Prostate gland (tissue), 2 donors: ENCODE measurements around the gene ABCD2. TPM values are rescaled to one million over a fixed set of nuclear protein-coding genes. Genes with fewer than 3 reads are reported as not detected.

Experiments used
- DNase-seq: peaks from one replicate; pipeline ENCODE4 v3.0.0-alpha.2; 2019; ENCODE audit warnings: low spot score
- H3K27ac ChIP-seq, 2 donors: fragments of 200-600 bp; sonication (generic); 2 replicates each; pipeline ENCODE4 v1.5.1; 2017 to 2019
- H3K27me3 ChIP-seq: fragments of 200-600 bp; sonication (generic); replicated peaks from 2 replicates; pipeline ENCODE4 v1.5.1; 2019; ENCODE audit not compliant: insufficient read depth
- H3K36me3 ChIP-seq, 2 donors: fragments of 200-600 bp; sonication (generic); 1 replicate in 1 of 2; 2 replicates in 1 of 2; pipeline versions ENCODE4 v1.5.1 to v1.8.1; 2017 to 2019
- H3K4me1 ChIP-seq: fragments of 200-600 bp; sonication (generic); replicated peaks from 2 replicates; pipeline ENCODE4 v1.5.1; 2019
- H3K4me3 ChIP-seq, 2 donors: fragments of 200-600 bp; sonication (generic); 2 replicates each; pipeline ENCODE4 v1.5.1; 2017 to 2019
- H3K9me3 ChIP-seq: fragments of 200-600 bp; sonication (generic); 2 replicates; pipeline ENCODE4 v1.5.1; 2017
- CTCF ChIP-seq, 4 experiments: fragments of 200-600 bp in 2 of 4; fragments of 450-650 bp in 2 of 4; sonication (generic) in 2 of 4; IDR thresholded peaks; 1 replicate in 3 of 4; 2 replicates in 1 of 4; pipeline ENCODE4 v1.5.1; 2016 to 2019; ENCODE audit warnings: antibody characterized with exemption in 4 of 4, mild to moderate bottlenecking in 2 of 4, moderate library complexity in 2 of 4
- POLR2A ChIP-seq: fragments of 450-650 bp; IDR thresholded peaks from one replicate; pipeline ENCODE4 v1.6.1; 2016; ENCODE audit warnings: antibody characterized with exemption, mild to moderate bottlenecking
- POLR2AphosphoS5 ChIP-seq: sonication (generic); formaldehyde crosslinking; IDR thresholded peaks from one replicate; pipeline ENCODE4 v1.6.1; 2017; ENCODE audit warnings: antibody characterized with exemption
- whole genome bisulfite sequencing: methylation state at CpG from one replicate; pipeline ENCODE4 v1.1.5; 2018; 5-methylcytosine and 5-hydroxymethylcytosine counted together
- intact Hi-C: fragments of 100-400 bp; cut with DNase I; formaldehyde crosslinking; loops from one replicate; pipeline ENCODE4 v1.14.2; 2022
- total RNA-seq, 2 donors: library from RNA; depleted of rRNA; stranded (reverse); fragments of >200 nt; gene quantifications; one replicate each; pipeline ENCODE4 v1.1.0, GENCODE V29; 2016

ABCD2 gene
- total RNA-seq, 2 donors from 2014 or later = 0.40 TPM; not detected in 1

GRCh38 chr12:39620659-39621658 lies 1.4 kb upstream of the ABCD2 start:
- H3K27ac ChIP-seq = peak overlapping the region; percentile 39 to 70
- H3K27me3 ChIP-seq = no peaks in the 10 kb centered on the region
- H3K9me3 ChIP-seq = no peaks in the 10 kb centered on the region
- intact Hi-C loops = no loop called here
- WGBS = 63% methylated on average over 11 of the region's 11 CpGs
- peaks cover 2% of the 10 kb centered on the region for H3K4me1 ChIP-seq
- no peak for DNase-seq
- TF ChIP-seq CTCF (IDR thresholded peaks at IDR 0.05) (no peak), POLR2A (no peak), POLR2AphosphoS5 (no peak)
- H3K36me3 ChIP-seq = no peaks in the 10 kb centered on the region
- H3K4me3 ChIP-seq = peak overlapping the region; percentile 33 to 34

- no peak for DNase-seq
- no peaks in the 10 kb centered on the region for H3K9me3 ChIP-seq
- H3K36me3 ChIP-seq = no peaks in the 10 kb centered on the region
- H3K27ac ChIP-seq = peak overlapping the region; percentile 39 to 70
- peaks cover 2% of the 10 kb centered on the region for H3K4me1 ChIP-seq
- TF ChIP-seq CTCF (IDR thresholded peaks at IDR 0.05) (no peak), POLR2AphosphoS5 (no peak), POLR2A (no peak)
- intact Hi-C loops = no loop called here
- peak overlapping the region; percentile 33 to 34 for H3K4me3 ChIP-seq
- 14% methylated on average over 10 of the region's 10 CpGs for WGBS
- H3K27me3 ChIP-seq = no peaks in the 10 kb centered on the region
Measured at GRCh38 chr12:39619316-39619659, 315 bp downstream of the ABCD2 start.

GRCh38 chr12:39618701-39619100 lies 902 bp downstream of the ABCD2 start:
- TF ChIP-seq POLR2A (no peak), CTCF (IDR thresholded peaks at IDR 0.05) (no peak), POLR2AphosphoS5 (no peak)
- H3K4me3 ChIP-seq = no peak overlapping the region
- intact Hi-C loops = no loop called here
- H3K36me3 ChIP-seq = no peaks in the 10 kb centered on the region
- no peaks in the 10 kb centered on the region for H3K27me3 ChIP-seq
- 77% methylated on average over 5 of the region's 5 CpGs for WGBS
- no peaks in the 10 kb centered on the region for H3K9me3 ChIP-seq
- no peak for DNase-seq
- H3K4me1 ChIP-seq = peaks cover 2% of the 10 kb centered on the region
- no peak overlapping the region for H3K27ac ChIP-seq

- Histone ChIP-seq H3K27ac (no peak overlapping the region), H3K27me3 (no peaks in the 10 kb centered on the region), H3K4me1 (peaks cover 2% of the 10 kb centered on the region), H3K4me3 (no peak overlapping the region), H3K36me3 (no peaks in the 10 kb centered on the region), H3K9me3 (no peaks in the 10 kb centered on the region)
- no peak for TF ChIP-seq CTCF (IDR thresholded peaks at IDR 0.05)
- no peak for TF ChIP-seq POLR2AphosphoS5
- no peak for TF ChIP-seq POLR2A
- intact Hi-C loops = no loop called here
- 91% methylated on average over 1 of the region's 1 CpG for WGBS
- DNase-seq = no peak
Measured at GRCh38 chr12:39617887-39618286, 1.7 kb downstream of the ABCD2 start.

- no peak overlapping the region for H3K4me3 ChIP-seq
- TF ChIP-seq POLR2A (no peak), CTCF (IDR thresholded peaks at IDR 0.05) (no peak), POLR2AphosphoS5 (no peak)
- intact Hi-C loops = no loop called here
- H3K4me1 ChIP-seq = peaks cover 2% of the 10 kb centered on the region
- 83% methylated on average over 4 of the region's 4 CpGs for WGBS
- no peaks in the 10 kb centered on the region for H3K36me3 ChIP-seq
- H3K27ac ChIP-seq = no peak overlapping the region
- no peaks in the 10 kb centered on the region for H3K27me3 ChIP-seq
- H3K9me3 ChIP-seq = no peaks in the 10 kb centered on the region
- DNase-seq = no peak
Measured at GRCh38 chr12:39616666-39617065, 2.9 kb downstream of the ABCD2 start.
